Activated naive CD8-positive, alpha-beta T cell treated with anti-CD3 and anti-CD28 coated beads for 36 hours (primary cell): ENCODE results near the gene FSTL5. TPM values are rescaled to one million over a fixed set of nuclear protein-coding genes. Genes with fewer than 3 reads are reported as not detected.

Experiments
- DNase-seq: peaks from one replicate; pipeline ENCODE4 v3.0.0; 2021
- H3K27ac Mint-ChIP-seq: one replicate; pipeline ENCODE4 v1.8.0; 2022; ENCODE audit warnings: mild to moderate bottlenecking, moderate library complexity, mixed read lengths
- H3K27me3 Mint-ChIP-seq: one replicate; pipeline ENCODE4 v1.8.0; 2022; ENCODE audit warnings: mild to moderate bottlenecking, mixed read lengths
- H3K36me3 Mint-ChIP-seq: one replicate; pipeline ENCODE4 v1.8.0; 2021; ENCODE audit warnings: mild to moderate bottlenecking, mixed read lengths
- H3K4me1 Mint-ChIP-seq: one replicate; pipeline ENCODE4 v1.8.0; 2021; ENCODE audit warnings: mixed read lengths
- H3K4me3 Mint-ChIP-seq: one replicate; pipeline ENCODE4 v1.8.0; 2022; ENCODE audit warnings: mild to moderate bottlenecking, moderate library complexity, mixed read lengths
- H3K9me3 Mint-ChIP-seq: one replicate; pipeline ENCODE4 v1.8.0; 2022; ENCODE audit warnings: mixed read lengths
- total RNA-seq, 2 experiments: library from RNA; stranded (reverse); gene quantifications; one replicate each; pipeline ENCODE4 v1.2.3, GENCODE V29; 2021

FSTL5 gene
- total RNA-seq, 2 experiments from 2014 or later: not detected

DNA sequence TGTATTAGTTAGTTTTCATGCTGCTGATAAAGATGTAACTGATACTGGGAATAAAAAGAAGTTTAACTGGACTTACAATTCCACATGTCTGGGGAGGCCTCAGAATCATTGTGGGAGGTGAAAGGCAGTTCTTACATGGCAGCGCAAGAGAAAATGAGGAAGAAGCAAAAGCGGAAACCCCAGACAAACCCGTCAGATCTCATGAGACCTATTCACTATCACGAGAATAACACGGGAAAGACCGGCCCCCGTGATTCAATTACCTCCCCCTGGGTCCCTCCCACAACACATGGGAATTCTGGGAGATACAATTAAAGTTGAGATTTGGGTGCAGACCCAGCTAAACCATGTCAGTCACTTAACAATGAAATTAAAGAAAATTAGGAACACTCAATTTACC is 499.1 kb downstream of the FSTL5 start:
- Mint-ChIP-seq H3K36me3 (no peaks in the 10 kb centered on the region), H3K4me1 (no peaks in the 10 kb centered on the region), H3K27me3 (no peaks in the 10 kb centered on the region)

DNA sequence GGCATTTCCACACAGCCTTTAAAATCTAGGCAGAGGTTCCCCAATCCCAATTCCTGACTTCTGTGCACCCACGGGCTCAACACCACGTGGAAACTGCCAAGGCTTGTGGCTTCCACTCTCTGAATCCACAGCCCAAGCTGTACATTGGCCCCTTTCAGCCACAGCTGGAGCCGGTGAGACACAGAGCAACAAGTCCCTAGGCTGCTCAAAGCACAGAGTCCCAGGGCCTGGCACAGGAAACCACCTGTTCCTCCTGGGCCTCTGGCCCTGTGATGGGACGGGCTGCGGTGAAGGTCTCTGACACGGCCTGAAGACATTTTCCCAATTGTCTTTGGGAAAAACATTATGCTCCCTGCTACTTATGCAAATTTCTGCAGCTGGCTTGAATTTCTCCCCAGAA is 500.0 kb downstream of the FSTL5 start:
- no peaks in the 10 kb centered on the region for H3K36me3 Mint-ChIP-seq
- no peak overlapping the region for H3K4me3 Mint-ChIP-seq
- DNase-seq: no peak
- H3K27ac Mint-ChIP-seq: no peak overlapping the region
- no peaks in the 10 kb centered on the region for H3K4me1 Mint-ChIP-seq
- peaks cover 1% of the 10 kb centered on the region for H3K9me3 Mint-ChIP-seq
- no peaks in the 10 kb centered on the region for H3K27me3 Mint-ChIP-seq

More for the DNA sequence above, 499.1 kb downstream of the FSTL5 start:
- Mint-ChIP-seq H3K27ac (no peak overlapping the region), H3K9me3 (no peaks in the 10 kb centered on the region), H3K4me3 (no peak overlapping the region)
- DNase-seq: no peak

DNA sequence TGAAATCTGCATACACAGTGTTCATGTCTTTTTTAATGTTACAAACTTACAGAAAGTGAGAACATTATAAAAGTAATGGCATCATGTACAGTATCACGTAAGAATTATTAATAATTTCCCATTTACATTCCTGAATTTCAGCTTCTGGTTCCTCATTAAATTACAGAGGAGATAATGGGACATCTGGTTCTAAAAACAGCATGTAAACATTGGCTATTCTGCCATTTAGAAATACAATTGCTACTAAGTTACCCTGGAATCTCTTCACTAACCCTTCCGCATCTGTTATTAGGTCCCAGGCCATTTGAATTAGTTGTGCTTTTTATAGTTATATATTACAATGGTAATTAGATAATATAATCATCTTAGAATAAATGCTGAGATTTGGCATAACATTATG is 505.1 kb downstream of the FSTL5 start:
- H3K4me1 Mint-ChIP-seq: no peaks in the 10 kb centered on the region
- H3K27me3 Mint-ChIP-seq: no peaks in the 10 kb centered on the region
- H3K27ac Mint-ChIP-seq: no peak overlapping the region
- DNase-seq: no peak
- no peak overlapping the region for H3K4me3 Mint-ChIP-seq
- H3K9me3 Mint-ChIP-seq: peaks cover 1% of the 10 kb centered on the region
- H3K36me3 Mint-ChIP-seq: no peaks in the 10 kb centered on the region

DNA sequence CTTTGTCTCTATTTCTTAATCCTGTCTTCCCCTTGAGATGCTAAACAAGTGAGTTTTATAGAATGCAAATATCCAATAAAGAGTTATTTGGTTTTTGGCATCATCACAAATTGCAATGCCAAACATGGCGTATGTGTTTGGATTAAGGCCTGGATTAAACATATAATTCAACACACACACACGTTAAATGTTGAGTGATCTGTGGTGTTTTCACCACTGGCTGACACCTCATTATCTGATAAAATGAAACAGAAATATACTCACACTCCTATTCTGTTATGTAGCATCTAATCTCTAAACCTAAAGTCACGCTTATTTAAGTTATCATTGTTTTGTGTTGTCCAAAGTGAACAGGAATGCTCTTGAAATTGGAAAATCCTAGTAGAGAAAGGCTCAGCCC is 506.2 kb downstream of the FSTL5 start:
- no peaks in the 10 kb centered on the region for H3K4me1 Mint-ChIP-seq
- H3K9me3 Mint-ChIP-seq: peaks cover 1% of the 10 kb centered on the region
- H3K4me3 Mint-ChIP-seq: no peak overlapping the region
- H3K36me3 Mint-ChIP-seq: no peaks in the 10 kb centered on the region
- DNase-seq: no peak
- H3K27ac Mint-ChIP-seq: no peak overlapping the region
- no peaks in the 10 kb centered on the region for H3K27me3 Mint-ChIP-seq

DNA sequence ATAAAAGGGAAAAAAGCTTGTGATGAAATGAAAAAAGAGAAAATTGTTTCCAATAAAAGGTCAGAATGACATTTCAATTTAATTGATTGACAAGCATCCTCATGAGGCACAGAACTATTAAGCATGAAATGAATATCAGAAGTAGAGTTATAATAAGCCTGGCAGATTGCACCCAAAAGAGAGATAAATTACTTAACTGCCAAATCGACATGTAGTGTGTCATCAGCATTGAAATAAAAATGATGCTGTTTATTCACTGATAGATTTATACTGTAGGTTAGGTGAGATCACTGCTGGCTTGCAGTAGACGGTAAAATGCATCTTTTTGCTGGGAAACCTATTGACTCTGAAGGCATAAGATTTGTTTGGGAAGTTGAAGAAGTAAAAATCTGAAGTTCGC is 507.2 kb downstream of the FSTL5 start:
- no peak overlapping the region for H3K4me3 Mint-ChIP-seq
- H3K4me1 Mint-ChIP-seq: no peaks in the 10 kb centered on the region

DNA sequence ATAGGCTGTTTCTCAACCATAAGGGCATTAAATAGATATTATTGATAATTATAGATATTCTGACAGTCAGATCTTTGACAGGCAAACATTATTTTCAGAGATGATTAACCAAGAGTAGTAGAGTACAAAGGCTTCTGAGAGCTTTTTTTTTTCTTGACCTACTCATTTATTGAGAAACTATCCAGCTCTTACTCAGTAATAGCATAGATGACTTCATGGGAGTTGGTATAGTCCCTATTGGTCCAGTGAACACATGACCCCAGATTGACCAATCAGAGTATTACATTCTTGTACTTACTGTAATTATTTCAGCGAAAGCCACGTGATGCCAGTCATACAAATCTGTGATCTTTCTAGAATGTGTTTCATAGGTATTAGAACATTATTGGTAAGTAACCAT is 508.7 kb downstream of the FSTL5 start:
- DNase-seq: no peak
- no peaks in the 10 kb centered on the region for H3K36me3 Mint-ChIP-seq
- H3K4me1 Mint-ChIP-seq: no peaks in the 10 kb centered on the region
- no peak overlapping the region for H3K27ac Mint-ChIP-seq
- no peaks in the 10 kb centered on the region for H3K27me3 Mint-ChIP-seq
- peaks cover 1% of the 10 kb centered on the region for H3K9me3 Mint-ChIP-seq
- no peak overlapping the region for H3K4me3 Mint-ChIP-seq

More for the DNA sequence above, 507.2 kb downstream of the FSTL5 start:
- no peaks in the 10 kb centered on the region for H3K36me3 Mint-ChIP-seq
- no peaks in the 10 kb centered on the region for H3K27me3 Mint-ChIP-seq
- DNase-seq: no peak
- H3K27ac Mint-ChIP-seq: no peak overlapping the region
- H3K9me3 Mint-ChIP-seq: peaks cover 1% of the 10 kb centered on the region

DNA sequence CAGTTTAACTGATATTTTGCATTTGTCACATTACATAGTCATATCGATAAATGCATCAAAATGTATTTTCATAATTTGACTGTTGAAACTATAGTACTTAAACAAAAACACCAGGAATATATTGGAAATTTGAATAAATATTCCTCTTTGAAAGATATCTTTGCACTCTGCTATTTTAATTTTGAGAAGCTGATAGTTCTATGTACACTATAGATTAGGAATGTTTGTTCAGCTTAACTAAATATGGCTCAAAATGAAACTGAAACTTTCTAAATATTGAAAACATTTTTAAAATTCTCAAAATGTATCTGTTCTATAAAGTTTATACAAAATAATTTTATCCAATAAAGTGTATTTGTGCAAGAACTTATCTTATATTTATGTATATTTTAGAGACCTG is 510.1 kb downstream of the FSTL5 start:
- H3K27me3 Mint-ChIP-seq: no peaks in the 10 kb centered on the region
- H3K4me3 Mint-ChIP-seq: no peak overlapping the region
- no peaks in the 10 kb centered on the region for H3K4me1 Mint-ChIP-seq
- DNase-seq: no peak
- no peak overlapping the region for H3K27ac Mint-ChIP-seq
- peaks cover 1% of the 10 kb centered on the region for H3K9me3 Mint-ChIP-seq
- H3K36me3 Mint-ChIP-seq: no peaks in the 10 kb centered on the region

DNA sequence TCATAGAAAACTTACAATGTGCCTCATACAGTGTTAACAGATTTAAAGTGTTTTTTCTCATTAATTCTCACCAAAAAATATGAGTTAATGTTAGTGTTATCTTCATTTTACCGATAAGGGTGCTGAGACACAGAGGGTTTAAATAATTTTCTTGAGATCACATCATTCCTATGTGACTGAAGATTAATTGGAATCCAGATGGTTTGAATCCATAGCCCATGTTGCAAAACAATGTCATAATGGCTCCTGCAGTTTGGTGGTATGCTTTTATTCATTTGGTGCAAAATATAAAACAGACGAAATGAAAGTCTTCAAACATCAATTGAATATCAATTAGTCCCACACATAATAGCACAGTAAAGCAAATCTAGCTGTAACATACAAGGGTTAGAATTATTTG is 512.2 kb downstream of the FSTL5 start:
- peaks cover 1% of the 10 kb centered on the region for H3K9me3 Mint-ChIP-seq
- no peaks in the 10 kb centered on the region for H3K4me1 Mint-ChIP-seq
- H3K27me3 Mint-ChIP-seq: no peaks in the 10 kb centered on the region
- no peaks in the 10 kb centered on the region for H3K36me3 Mint-ChIP-seq
- no peak for DNase-seq
- H3K4me3 Mint-ChIP-seq: no peak overlapping the region
- H3K27ac Mint-ChIP-seq: no peak overlapping the region

DNA sequence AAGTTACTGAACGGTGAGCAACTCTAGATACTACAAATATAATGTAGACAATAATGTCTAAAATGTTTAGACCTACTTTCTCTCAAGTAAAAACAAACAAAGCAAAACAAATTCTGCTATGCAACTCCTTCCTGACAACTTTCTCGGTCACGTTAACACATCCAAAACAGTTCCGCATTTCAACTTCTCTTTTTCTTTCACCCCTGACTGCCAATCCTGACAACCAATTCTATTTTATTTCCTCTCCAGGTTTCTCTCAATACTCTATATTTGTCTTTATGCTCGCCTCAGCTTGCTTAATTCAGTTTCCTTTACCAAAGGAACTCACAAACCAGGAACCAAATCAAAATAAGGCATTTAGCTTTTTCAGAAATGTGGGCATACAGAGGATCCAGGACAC is 513.0 kb downstream of the FSTL5 start:
- no peaks in the 10 kb centered on the region for H3K36me3 Mint-ChIP-seq
- H3K4me1 Mint-ChIP-seq: no peaks in the 10 kb centered on the region
- H3K27me3 Mint-ChIP-seq: no peaks in the 10 kb centered on the region
- H3K9me3 Mint-ChIP-seq: peaks cover 1% of the 10 kb centered on the region
- no peak overlapping the region for H3K27ac Mint-ChIP-seq
- DNase-seq: no peak
- H3K4me3 Mint-ChIP-seq: no peak overlapping the region

DNA sequence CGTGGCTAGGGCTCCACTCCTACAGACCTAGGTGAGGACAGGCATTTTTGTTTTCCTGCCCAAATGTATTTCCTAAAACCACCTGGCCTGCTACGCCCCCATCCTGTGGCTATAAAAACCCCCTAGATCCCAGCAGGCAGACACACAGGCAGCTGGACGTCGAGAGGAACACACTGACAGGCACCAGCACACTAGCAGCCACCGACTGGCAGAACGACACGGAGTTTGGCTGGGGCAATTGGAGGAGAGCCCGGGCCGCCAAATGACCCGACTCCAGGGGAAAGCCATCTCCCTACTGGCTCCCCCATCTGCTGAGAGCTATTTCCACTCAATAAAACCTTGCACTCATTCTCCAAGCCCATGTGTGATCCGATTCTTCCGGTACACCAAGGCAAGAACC is 516.0 kb downstream of the FSTL5 start:
- Mint-ChIP-seq H3K4me1 (no peaks in the 10 kb centered on the region), H3K36me3 (no peaks in the 10 kb centered on the region), H3K27me3 (no peaks in the 10 kb centered on the region), H3K9me3 (peaks cover 1% of the 10 kb centered on the region), H3K4me3 (no peak overlapping the region), H3K27ac (no peak overlapping the region)
- DNase-seq: no peak

DNA sequence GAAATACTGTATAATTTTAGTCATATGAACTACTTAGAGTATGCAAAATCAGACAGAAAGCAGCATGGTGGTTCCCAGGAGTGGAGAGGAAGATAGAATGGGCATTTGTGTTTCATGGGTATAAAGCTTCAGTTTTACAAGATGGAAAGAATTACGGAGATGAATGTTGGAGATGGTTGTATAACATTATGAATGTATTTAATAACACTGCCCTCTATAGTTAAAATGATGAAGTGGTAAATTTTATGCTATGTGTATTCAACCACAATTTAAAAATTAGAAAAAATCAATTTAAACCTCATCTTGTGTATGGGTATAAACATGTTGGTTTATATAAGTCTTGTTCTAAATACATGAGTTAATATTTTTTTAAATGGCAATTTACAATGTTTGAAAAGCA is 521.1 kb downstream of the FSTL5 start:
- DNase-seq: no peak
- H3K4me1 Mint-ChIP-seq: no peaks in the 10 kb centered on the region
- no peaks in the 10 kb centered on the region for H3K36me3 Mint-ChIP-seq
- no peak overlapping the region for H3K27ac Mint-ChIP-seq
- H3K9me3 Mint-ChIP-seq: peaks cover 5% of the 10 kb centered on the region
- no peak overlapping the region for H3K4me3 Mint-ChIP-seq
- H3K27me3 Mint-ChIP-seq: no peaks in the 10 kb centered on the region

DNA sequence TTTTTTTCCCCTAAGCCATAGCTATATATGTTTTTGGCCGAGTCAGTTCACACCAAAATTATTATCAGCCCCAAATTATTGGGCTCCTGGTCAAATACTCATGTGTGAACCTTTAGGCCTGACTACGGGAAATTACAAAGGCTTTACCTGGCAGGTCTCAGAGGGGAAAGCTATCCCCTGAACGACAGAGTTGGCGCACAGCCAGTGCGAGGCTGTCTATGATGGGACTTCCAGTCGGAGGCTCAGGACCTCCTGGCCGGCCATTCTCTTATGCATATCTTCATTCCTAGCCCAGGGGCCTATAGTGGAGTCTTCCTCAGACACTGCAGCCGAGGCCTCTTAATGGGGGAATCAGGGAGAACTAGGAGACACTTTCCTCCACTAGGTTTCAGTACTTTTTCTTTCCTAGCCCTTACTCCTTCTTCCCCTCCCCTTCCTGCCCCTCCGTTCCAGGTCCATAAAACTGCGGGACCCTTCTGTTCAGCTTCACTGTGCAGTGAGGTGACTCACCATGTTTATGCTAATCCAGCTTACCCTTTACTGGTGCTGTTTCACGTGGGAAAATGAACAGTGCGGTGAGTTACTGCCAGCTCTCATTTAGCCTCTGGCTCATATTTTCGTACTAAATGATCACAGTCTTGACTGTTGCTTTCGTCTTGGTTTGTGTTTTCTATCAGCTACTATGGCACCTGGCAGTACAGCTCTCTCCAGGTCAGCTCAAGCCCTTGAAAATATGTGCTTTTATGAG is 533.9 kb downstream of the FSTL5 start:
- no peak for DNase-seq
- Mint-ChIP-seq H3K36me3 (no peaks in the 10 kb centered on the region), H3K27ac (no peak overlapping the region), H3K9me3 (peaks cover 3% of the 10 kb centered on the region), H3K4me1 (no peaks in the 10 kb centered on the region), H3K4me3 (no peak overlapping the region), H3K27me3 (no peaks in the 10 kb centered on the region)

DNA sequence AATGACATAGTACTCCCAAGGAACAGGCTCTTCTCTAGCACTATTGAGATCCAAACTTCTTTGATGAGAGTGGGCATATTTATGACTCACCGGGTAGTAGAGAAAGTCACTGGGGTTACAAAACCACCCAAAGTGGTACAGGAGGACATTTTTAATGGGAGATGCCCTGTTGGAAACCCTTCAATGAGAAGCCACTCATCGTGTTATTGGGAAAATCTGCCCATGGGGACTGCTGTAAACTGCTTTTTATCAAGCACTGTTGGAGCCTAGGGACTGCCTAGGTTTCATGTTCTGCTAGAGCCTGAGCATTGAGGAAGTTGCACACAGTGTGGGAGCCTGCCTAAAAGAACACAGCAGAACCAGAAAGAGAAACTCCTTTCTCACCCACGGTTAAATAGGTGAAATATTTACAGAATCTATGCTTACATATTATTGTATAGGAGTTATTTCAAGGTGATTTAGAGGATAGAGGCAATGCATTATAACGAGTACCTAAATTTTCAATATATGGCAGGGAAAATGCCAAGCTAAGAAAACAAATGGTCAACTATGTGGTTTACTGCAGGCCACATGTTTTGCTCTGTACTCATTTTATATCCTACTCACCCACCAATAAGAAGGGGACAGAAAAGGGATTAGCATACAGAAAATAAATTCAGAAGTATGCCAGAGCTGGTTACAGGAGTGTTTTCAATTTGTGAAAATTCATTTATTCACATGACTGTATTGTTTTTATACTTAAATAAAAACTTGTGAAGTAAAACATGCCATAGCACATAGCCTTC is 559.1 kb downstream of the FSTL5 start:
- Mint-ChIP-seq H3K27me3 (no peaks in the 10 kb centered on the region), H3K27ac (no peak overlapping the region), H3K9me3 (peaks cover 2% of the 10 kb centered on the region), H3K4me3 (no peak overlapping the region), H3K36me3 (no peaks in the 10 kb centered on the region), H3K4me1 (no peaks in the 10 kb centered on the region)
- DNase-seq: no peak

DNA sequence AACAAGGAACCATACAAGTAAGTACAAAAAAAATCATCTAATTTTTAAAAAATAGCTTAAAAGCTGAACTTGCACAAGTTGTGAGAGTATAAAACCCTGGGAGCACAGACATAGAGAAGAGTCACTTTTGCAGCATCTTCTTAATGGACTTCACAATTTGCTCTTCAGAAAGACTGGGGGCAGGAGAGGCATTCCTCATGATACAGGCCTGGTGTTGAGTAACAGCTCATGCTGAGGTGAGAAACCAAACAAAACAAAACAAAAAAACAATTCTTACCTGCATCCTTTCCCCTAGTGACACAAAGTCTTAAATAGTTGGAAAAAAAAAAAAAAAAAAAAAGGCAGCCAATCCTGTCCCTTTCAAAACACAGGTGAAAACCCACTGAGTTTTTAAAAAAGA is 562.8 kb downstream of the FSTL5 start:
- peaks cover 2% of the 10 kb centered on the region for H3K36me3 Mint-ChIP-seq
- H3K27ac Mint-ChIP-seq: no peak overlapping the region

DNA sequence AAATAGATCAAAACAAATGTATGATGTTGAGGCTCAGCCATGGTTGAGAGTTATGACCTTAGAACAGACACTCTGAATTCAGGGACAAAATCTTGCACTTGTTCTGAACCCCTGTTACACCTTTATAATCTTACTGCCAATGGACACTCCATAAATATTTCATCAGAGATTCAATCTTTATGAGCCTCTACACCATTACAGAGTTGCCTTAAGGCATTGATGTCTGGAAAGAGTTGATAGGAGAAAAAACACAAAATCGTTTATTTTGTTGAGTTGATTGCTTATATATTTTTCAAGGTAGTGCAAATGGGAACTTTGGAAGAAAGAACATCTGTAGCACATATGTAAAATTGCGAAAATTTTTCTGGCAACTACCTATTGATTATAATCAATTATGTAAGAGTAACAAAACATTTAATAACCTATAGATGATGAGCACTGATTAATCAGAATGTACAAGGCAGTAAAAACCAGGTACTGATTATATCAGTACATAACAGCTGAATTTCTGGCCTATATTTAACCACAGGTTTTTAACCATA is 568.5 kb downstream of the FSTL5 start:
- no peaks in the 10 kb centered on the region for H3K4me1 Mint-ChIP-seq
- peaks cover 2% of the 10 kb centered on the region for H3K36me3 Mint-ChIP-seq
- H3K27me3 Mint-ChIP-seq: no peaks in the 10 kb centered on the region
- no peak overlapping the region for H3K27ac Mint-ChIP-seq
- peaks cover 11% of the 10 kb centered on the region for H3K9me3 Mint-ChIP-seq
- H3K4me3 Mint-ChIP-seq: no peak overlapping the region
- DNase-seq: no peak

More for the DNA sequence above, 562.8 kb downstream of the FSTL5 start:
- no peaks in the 10 kb centered on the region for H3K27me3 Mint-ChIP-seq
- H3K4me1 Mint-ChIP-seq: no peaks in the 10 kb centered on the region
- H3K4me3 Mint-ChIP-seq: no peak overlapping the region
- no peak for DNase-seq
- H3K9me3 Mint-ChIP-seq: peaks cover 6% of the 10 kb centered on the region
